Upper lobe of left lung (tissue), 6 donors: ENCODE data around the gene DNLZ. TPM values are rescaled to one million over a fixed set of nuclear protein-coding genes. Genes with fewer than 3 reads are reported as not detected.

Experiments used
- ATAC-seq, 2 donors: fragments of 200-7000 bp; cut with Tn5 transposase; one replicate each; pipeline ENCODE4 v1.9.1; 2022; ENCODE audit warnings: mild to moderate bottlenecking in 2 of 2, moderate library complexity in 2 of 2; ENCODE audit not compliant: low FRiP score in 2 of 2
- DNase-seq, 2 donors: peaks; one replicate each; pipeline ENCODE4 v3.0.0-alpha.2; 2019 to 2020
- H3K27ac ChIP-seq, 4 donors: fragments of 200-600 bp; sonication (generic); one replicate each; pipeline ENCODE4 v1.5.1; 2016 to 2019
- H3K27me3 ChIP-seq, 4 donors: fragments of 200-600 bp; sonication (generic); one replicate each; pipeline ENCODE4 v1.5.1; 2017 to 2019
- H3K36me3 ChIP-seq, 4 donors: fragments of 200-600 bp; sonication (generic); one replicate each; pipeline ENCODE4 v1.5.1; 2016 to 2019
- H3K4me1 ChIP-seq, 4 donors: fragments of 200-600 bp; sonication (generic); one replicate each; pipeline ENCODE4 v1.5.1; 2018 to 2019
- H3K4me3 ChIP-seq, 4 donors: fragments of 200-600 bp; sonication (generic); one replicate each; pipeline ENCODE4 v1.5.1; 2017 to 2019; ENCODE audit warnings: mild to moderate bottlenecking in 2 of 4, moderate library complexity in 1 of 4
- H3K9me3 ChIP-seq, 4 donors: fragments of 200-600 bp; sonication (generic); one replicate each; pipeline ENCODE4 v1.5.1; 2018 to 2019
- EP300 ChIP-seq, 4 donors: sonication (generic); formaldehyde crosslinking; IDR thresholded peaks; one replicate each; pipeline ENCODE4 v1.5.1; 2017; ENCODE audit warnings: antibody characterized with exemption in 4 of 4, control low read depth in 2 of 4
- POLR2A ChIP-seq, 4 donors: fragments of 450-650 bp; IDR thresholded peaks; one replicate each; pipeline ENCODE4 v1.5.1; 2016 to 2017; ENCODE audit warnings: antibody characterized with exemption in 4 of 4, mild to moderate bottlenecking in 2 of 4
- POLR2AphosphoS5 ChIP-seq, 2 donors: sonication (generic); formaldehyde crosslinking; IDR thresholded peaks; one replicate each; pipeline ENCODE4 v1.5.1; 2017; ENCODE audit warnings: antibody characterized with exemption in 2 of 2
- WGBS, 2 donors: methylation state at CpG; one replicate each; pipeline ENCODE4 v1.1.5; 2017 to 2018; 5-methylcytosine and 5-hydroxymethylcytosine counted together
- total RNA-seq, 6 donors: library from RNA; depleted of rRNA in 4 of 6; stranded (reverse); fragments of >200 nt in 4 of 6; gene quantifications; one replicate each; pipeline versions ENCODE4 v1.1.0 to v1.2.1, GENCODE V29; 2016 to 2021
- TF ChIP-seq, protein P1 (sequence below), 6 experiments: fragments of 450-650 bp in 4 of 6; fragments of 200-600 bp in 2 of 6; sonication (generic) in 2 of 6; IDR thresholded peaks; one replicate each; pipeline ENCODE4 v1.5.1; 2016 to 2019; ENCODE audit warnings: antibody characterized with exemption in 6 of 6
- donor health status: DM: no; HTN: no; CAD: no; lungs with moderate emphysema.
- donor health status: DM: no; HTN: yes; CAD: no; lungs with severe emphysema.

Gene DNLZ
- total RNA-seq, 6 donors from 2014 or later: 5.2 to 35.9 (median 19.4) TPM

DNA sequence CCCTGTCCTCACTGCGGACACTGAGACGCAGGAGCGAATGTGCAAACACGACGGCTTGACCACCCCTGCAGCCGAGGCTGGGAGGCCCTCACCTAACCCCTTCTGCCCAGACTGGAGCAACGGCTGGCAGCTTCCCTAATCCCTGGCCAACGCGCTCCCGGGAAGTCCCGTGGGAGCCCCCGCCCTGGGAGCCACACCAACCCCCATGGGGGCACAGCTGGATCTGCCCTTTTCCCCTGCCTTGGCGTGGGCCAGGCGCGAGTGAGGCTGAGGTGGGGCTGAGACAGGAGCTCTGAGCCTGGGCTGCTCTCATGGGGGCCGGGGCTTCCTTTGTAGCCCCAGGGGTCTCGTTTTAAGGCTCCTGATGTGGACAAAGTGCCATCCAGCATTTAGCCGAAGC is 4.6 kb upstream of the DNLZ start:
- peak in 1 of 2 donors; percentile 66 for DNase-seq
- Histone ChIP-seq H3K36me3 (peaks cover 0 to 7% (median 0%) of the 10 kb centered on the region in 4 donors), H3K4me3 (no peak overlapping the region), H3K4me1 (peaks cover 18 to 29% (median 25%) of the 10 kb centered on the region in 4 donors), H3K27ac (no peak overlapping the region), H3K9me3 (no peaks in the 10 kb centered on the region), H3K27me3 (no peaks in the 10 kb centered on the region)
- TF ChIP-seq EP300 (IDR thresholded peaks at IDR 0.05) (no peak), POLR2A (IDR thresholded peaks at IDR 0.05) (no peak), POLR2AphosphoS5 (IDR thresholded peaks at IDR 0.05) (no peak)
- TF ChIP-seq, protein P1, sequence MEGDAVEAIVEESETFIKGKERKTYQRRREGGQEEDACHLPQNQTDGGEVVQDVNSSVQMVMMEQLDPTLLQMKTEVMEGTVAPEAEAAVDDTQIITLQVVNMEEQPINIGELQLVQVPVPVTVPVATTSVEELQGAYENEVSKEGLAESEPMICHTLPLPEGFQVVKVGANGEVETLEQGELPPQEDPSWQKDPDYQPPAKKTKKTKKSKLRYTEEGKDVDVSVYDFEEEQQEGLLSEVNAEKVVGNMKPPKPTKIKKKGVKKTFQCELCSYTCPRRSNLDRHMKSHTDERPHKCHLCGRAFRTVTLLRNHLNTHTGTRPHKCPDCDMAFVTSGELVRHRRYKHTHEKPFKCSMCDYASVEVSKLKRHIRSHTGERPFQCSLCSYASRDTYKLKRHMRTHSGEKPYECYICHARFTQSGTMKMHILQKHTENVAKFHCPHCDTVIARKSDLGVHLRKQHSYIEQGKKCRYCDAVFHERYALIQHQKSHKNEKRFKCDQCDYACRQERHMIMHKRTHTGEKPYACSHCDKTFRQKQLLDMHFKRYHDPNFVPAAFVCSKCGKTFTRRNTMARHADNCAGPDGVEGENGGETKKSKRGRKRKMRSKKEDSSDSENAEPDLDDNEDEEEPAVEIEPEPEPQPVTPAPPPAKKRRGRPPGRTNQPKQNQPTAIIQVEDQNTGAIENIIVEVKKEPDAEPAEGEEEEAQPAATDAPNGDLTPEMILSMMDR (IDR thresholded peaks at IDR 0.05): no peak
- no peak for ATAC-seq
- 73 to 76% methylated on average over 7 to 15 of the region's 18 CpGs for WGBS, 2 donors

GRCh38 chr9:136367296-136368145 is 4.0 kb upstream of the DNLZ start:
- TF ChIP-seq POLR2AphosphoS5 (IDR thresholded peaks at IDR 0.05): no peak
- no peak for TF ChIP-seq POLR2A (IDR thresholded peaks at IDR 0.05)
- TF ChIP-seq, protein P1 (IDR thresholded peaks at IDR 0.05): no peak
- TF ChIP-seq EP300 (IDR thresholded peaks at IDR 0.05): no peak
- DNase-seq (peak in 1 of 2 donors; percentile 79), ATAC-seq (no peak)
- WGBS, 2 donors: 88 to 93% methylated on average over 28 to 43 of the region's 45 CpGs
- Histone ChIP-seq H3K4me3 (no peak overlapping the region), H3K27me3 (no peaks in the 10 kb centered on the region), H3K36me3 (peaks cover 0 to 7% (median 0%) of the 10 kb centered on the region in 4 donors), H3K4me1 (peaks cover 17 to 27% (median 24%) of the 10 kb centered on the region in 4 donors), H3K9me3 (no peaks in the 10 kb centered on the region), H3K27ac (no peak overlapping the region)

DNA sequence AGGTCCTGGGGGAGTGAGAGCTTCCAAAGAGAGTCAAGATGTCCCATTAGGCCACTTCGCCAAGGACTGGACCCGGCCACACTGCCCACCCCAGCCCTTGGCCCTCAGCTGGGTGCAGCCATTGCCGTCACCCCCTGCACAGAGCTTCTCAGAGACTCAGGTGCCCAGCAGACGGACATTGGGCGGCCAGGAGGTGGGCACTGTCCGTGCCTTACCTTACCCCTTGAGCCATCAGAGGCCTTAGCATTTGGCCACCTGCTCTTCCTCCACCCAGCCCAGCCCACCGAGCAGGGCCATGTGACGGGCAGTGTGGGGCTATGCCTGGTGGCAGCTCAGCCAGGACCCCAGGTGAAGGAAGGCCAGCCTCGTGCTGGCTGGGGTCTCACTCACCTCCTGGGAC is 3.3 kb upstream of the DNLZ start:
- no peak overlapping the region for H3K4me3 ChIP-seq
- DNase-seq: peak in 1 of 2 donors; percentile 65
- H3K27ac ChIP-seq: no peak overlapping the region
- ATAC-seq: no peak
- no peaks in the 10 kb centered on the region for H3K27me3 ChIP-seq
- H3K9me3 ChIP-seq: no peaks in the 10 kb centered on the region
- TF ChIP-seq POLR2A (IDR thresholded peaks at IDR 0.05) (no peak), POLR2AphosphoS5 (IDR thresholded peaks at IDR 0.05) (no peak), EP300 (IDR thresholded peaks at IDR 0.05) (no peak)
- TF ChIP-seq, protein P1 (IDR thresholded peaks at IDR 0.05): no peak
- peaks cover 0 to 7% (median 2%) of the 10 kb centered on the region in 4 donors for H3K36me3 ChIP-seq
- WGBS, 2 donors: 90 to 93% methylated on average over 8 to 9 of the region's 9 CpGs
- peaks cover 17 to 26% (median 22%) of the 10 kb centered on the region in 4 donors for H3K4me1 ChIP-seq

DNA sequence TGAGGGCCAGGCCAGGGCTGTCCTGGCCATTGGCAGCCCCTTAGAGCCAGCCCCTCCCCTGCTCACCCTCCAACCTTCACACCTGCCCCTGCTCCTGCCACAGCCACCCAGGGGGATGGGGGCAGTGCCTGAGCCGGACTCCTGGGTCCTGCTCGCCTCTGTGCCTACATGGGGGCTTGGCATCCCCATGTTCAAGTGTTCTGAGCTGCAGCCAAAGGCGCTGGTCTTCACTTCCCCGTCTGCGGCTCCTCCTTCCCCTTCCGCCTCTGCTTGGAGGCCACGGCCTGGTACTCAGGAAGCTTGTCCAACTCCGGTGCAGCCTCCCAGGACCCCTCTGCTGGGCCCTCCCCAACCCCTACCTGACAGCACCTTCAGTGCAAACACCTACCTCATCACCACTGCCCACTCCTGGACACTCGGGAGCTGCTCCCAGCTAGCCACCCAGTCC is 2.3 kb upstream of the DNLZ start:
- WGBS, 2 donors: 47 to 61% methylated on average over 9 of the region's 9 CpGs
- ATAC-seq (no peak), DNase-seq (peak; percentile 56 to 59)
- Histone ChIP-seq H3K27me3 (no peaks in the 10 kb centered on the region), H3K27ac (peak overlapping the region in 2 of 4 donors; percentile 17 to 40), H3K36me3 (peaks cover 0 to 11% (median 5%) of the 10 kb centered on the region in 4 donors), H3K4me3 (no peak overlapping the region), H3K4me1 (peaks cover 22 to 34% (median 27%) of the 10 kb centered on the region in 4 donors), H3K9me3 (no peaks in the 10 kb centered on the region)
- TF ChIP-seq EP300 (IDR thresholded peaks at IDR 0.05) (no peak), POLR2AphosphoS5 (IDR thresholded peaks at IDR 0.05) (no peak), POLR2A (IDR thresholded peaks at IDR 0.05) (no peak)
- TF ChIP-seq, protein P1 (IDR thresholded peaks at IDR 0.05): no peak
